Stimulated activated naive CD8-positive, alpha-beta T cell treated with anti-CD3 and anti-CD28 coated beads, Interleukin-15, Interleukin-2, amounts not matched to agents 100 ng/mL and 50 ng/mL, for 24 hours (primary cell): Measurements from ENCODE around the gene APBA2.

ENCODE experiments used
- H3K27ac Mint-ChIP-seq: one replicate; pipeline ENCODE4 v1.8.0; 2021; ENCODE audit warnings: mild to moderate bottlenecking, mixed read lengths
- H3K27me3 Mint-ChIP-seq: one replicate; pipeline ENCODE4 v1.8.0; 2021; ENCODE audit warnings: mixed read lengths
- H3K36me3 Mint-ChIP-seq: one replicate; pipeline ENCODE4 v1.8.0; 2021; ENCODE audit warnings: low read depth, mixed read lengths
- H3K4me1 Mint-ChIP-seq: one replicate; pipeline ENCODE4 v1.8.0; 2021; ENCODE audit warnings: low read depth, mixed read lengths
- H3K4me3 Mint-ChIP-seq: one replicate; pipeline ENCODE4 v1.8.0; 2021; ENCODE audit warnings: mild to moderate bottlenecking, mixed read lengths
- H3K9me3 Mint-ChIP-seq: one replicate; pipeline ENCODE4 v1.8.0; 2021; ENCODE audit warnings: mixed read lengths

APBA2 gene

GRCh38 chr15:28956491-28956890, 70.7 kb downstream of the APBA2 start:
- Mint-ChIP-seq H3K9me3 (no peaks in the 10 kb centered on the region), H3K27ac (no peak overlapping the region), H3K27me3 (no peaks in the 10 kb centered on the region), H3K36me3 (no peaks in the 10 kb centered on the region), H3K4me3 (no peak overlapping the region), H3K4me1 (peaks cover 61% of the 10 kb centered on the region)

- H3K36me3 Mint-ChIP-seq, result no peaks in the 10 kb centered on the region
- peaks cover 56% of the 10 kb centered on the region for H3K4me1 Mint-ChIP-seq
- H3K9me3 Mint-ChIP-seq, result no peaks in the 10 kb centered on the region
- no peaks in the 10 kb centered on the region for H3K27me3 Mint-ChIP-seq
- no peak overlapping the region for H3K27ac Mint-ChIP-seq
- H3K4me3 Mint-ChIP-seq, result no peak overlapping the region
These were observed 72.1 kb downstream of the APBA2 start for GRCh38 chr15:28957606-28958498.

GRCh38 chr15:28959326-28959725, 73.6 kb downstream of the APBA2 start:
- Mint-ChIP-seq H3K9me3 (no peaks in the 10 kb centered on the region), H3K4me1 (peaks cover 54% of the 10 kb centered on the region)

GRCh38 chr15:28960979-28961378, 75.2 kb downstream of the APBA2 start:
- no peaks in the 10 kb centered on the region for H3K27me3 Mint-ChIP-seq
- no peak overlapping the region for H3K27ac Mint-ChIP-seq
- H3K9me3 Mint-ChIP-seq, result no peaks in the 10 kb centered on the region
- H3K4me1 Mint-ChIP-seq, result peaks cover 39% of the 10 kb centered on the region
- H3K36me3 Mint-ChIP-seq, result no peaks in the 10 kb centered on the region
- H3K4me3 Mint-ChIP-seq, result no peak overlapping the region

More at GRCh38 chr15:28959326-28959725, 73.6 kb downstream of the APBA2 start:
- no peaks in the 10 kb centered on the region for H3K36me3 Mint-ChIP-seq
- H3K4me3 Mint-ChIP-seq, result no peak overlapping the region
- no peak overlapping the region for H3K27ac Mint-ChIP-seq
- no peaks in the 10 kb centered on the region for H3K27me3 Mint-ChIP-seq

DNA sequence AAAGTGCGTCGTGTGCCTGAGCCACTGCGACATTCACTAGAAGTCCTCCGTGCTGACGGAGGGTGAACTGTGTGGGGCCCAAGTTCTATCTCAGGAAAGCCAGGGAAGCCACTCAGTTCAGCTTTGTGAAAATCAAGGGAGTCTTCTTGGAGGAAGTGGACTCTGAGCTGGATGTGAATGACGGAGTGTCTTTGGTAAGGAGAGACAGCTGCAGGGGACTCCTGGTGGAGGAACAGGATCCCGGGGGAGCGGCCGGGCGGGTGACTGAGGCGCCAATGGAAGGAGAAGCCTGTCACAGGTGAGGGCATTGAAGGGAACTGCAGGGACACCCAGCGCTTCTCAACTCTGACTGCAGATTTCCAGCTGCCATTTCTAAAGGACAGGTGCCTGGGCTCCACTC, 75.6 kb downstream of the APBA2 start:
- Mint-ChIP-seq H3K36me3 (no peaks in the 10 kb centered on the region), H3K9me3 (no peaks in the 10 kb centered on the region), H3K4me1 (peaks cover 40% of the 10 kb centered on the region), H3K27me3 (no peaks in the 10 kb centered on the region), H3K27ac (no peak overlapping the region), H3K4me3 (no peak overlapping the region)

DNA sequence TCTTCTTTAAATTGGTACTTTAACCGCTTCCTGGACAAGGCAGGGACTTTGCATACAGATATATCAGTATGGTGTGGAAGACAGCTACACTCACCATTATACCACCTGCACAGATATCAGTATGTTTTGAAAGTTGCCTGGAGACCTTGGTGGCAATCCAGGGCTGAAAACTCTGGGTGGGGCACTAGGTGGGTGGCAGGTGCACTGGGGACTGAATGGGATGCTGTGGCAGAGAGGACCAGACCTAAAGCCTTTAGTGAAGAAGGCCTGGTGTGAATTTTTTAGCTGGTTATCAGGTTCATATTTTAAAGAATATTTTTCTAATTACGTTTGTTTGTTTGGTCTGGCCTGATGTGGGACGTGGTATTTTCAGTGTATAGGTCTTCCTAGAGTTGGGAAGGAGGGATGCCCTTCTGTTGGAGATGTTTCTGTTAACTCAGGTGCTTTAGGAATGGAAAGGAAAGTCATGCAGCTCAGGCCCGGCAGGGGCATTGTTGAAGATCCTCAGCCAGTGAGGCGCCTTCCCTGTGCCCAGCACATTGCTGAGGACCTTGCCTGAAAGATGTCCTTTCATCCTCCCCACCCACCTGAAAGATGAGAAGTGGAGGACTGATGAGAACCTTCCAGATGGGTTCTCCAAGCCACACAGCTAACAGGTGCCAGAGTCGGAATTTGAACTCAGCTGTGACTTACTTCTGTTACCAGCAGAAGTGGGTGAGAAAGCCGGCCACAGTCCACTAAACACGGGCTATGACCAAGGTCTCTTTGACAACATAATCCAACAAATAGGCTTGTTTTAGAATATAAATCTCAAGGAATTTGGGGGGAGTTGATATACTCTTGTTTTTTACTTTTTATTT, 77.3 kb downstream of the APBA2 start:
- H3K4me3 Mint-ChIP-seq, result no peak overlapping the region
- no peaks in the 10 kb centered on the region for H3K9me3 Mint-ChIP-seq
- H3K27ac Mint-ChIP-seq, result no peak overlapping the region
- H3K27me3 Mint-ChIP-seq, result no peaks in the 10 kb centered on the region
- no peaks in the 10 kb centered on the region for H3K36me3 Mint-ChIP-seq
- peaks cover 43% of the 10 kb centered on the region for H3K4me1 Mint-ChIP-seq

- H3K4me1 Mint-ChIP-seq, result peaks cover 46% of the 10 kb centered on the region
- H3K9me3 Mint-ChIP-seq, result no peaks in the 10 kb centered on the region
- H3K27me3 Mint-ChIP-seq, result no peaks in the 10 kb centered on the region
- H3K36me3 Mint-ChIP-seq, result no peaks in the 10 kb centered on the region
- H3K4me3 Mint-ChIP-seq, result no peak overlapping the region
- no peak overlapping the region for H3K27ac Mint-ChIP-seq
These were observed 77.9 kb downstream of the APBA2 start for GRCh38 chr15:28963711-28964081.

DNA sequence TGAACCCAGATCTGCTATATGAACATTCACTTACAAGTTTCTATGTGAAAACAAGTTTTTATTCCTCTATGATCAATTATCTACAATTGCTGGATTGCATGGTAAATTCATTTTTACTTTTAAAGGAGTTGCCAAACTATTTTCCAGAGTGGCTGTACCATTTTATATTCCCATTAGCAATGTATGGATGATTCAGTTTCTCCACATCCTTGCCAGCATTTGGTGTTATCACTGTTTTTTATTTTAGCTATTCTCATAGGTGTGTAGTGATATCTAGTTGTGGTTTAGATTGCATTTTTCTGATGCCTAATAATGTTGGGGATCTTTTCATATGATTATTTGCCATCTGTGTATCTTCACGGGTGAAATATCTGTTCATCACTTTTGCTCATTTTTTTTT, 78.3 kb downstream of the APBA2 start:
- peaks cover 48% of the 10 kb centered on the region for H3K4me1 Mint-ChIP-seq
- H3K36me3 Mint-ChIP-seq, result no peaks in the 10 kb centered on the region
- H3K9me3 Mint-ChIP-seq, result no peaks in the 10 kb centered on the region
- no peak overlapping the region for H3K27ac Mint-ChIP-seq
- H3K27me3 Mint-ChIP-seq, result no peaks in the 10 kb centered on the region
- no peak overlapping the region for H3K4me3 Mint-ChIP-seq

- Mint-ChIP-seq H3K27ac (no peak overlapping the region), H3K9me3 (no peaks in the 10 kb centered on the region), H3K4me1 (peaks cover 35% of the 10 kb centered on the region), H3K4me3 (no peak overlapping the region), H3K27me3 (no peaks in the 10 kb centered on the region), H3K36me3 (no peaks in the 10 kb centered on the region)
These were observed 81.3 kb downstream of the APBA2 start for GRCh38 chr15:28967066-28967465.

- no peaks in the 10 kb centered on the region for H3K27me3 Mint-ChIP-seq
- no peaks in the 10 kb centered on the region for H3K36me3 Mint-ChIP-seq
- H3K9me3 Mint-ChIP-seq, result no peaks in the 10 kb centered on the region
- H3K4me1 Mint-ChIP-seq, result peaks cover 30% of the 10 kb centered on the region
- no peak overlapping the region for H3K4me3 Mint-ChIP-seq
- H3K27ac Mint-ChIP-seq, result no peak overlapping the region
These were observed 82.2 kb downstream of the APBA2 start for GRCh38 chr15:28967990-28968389.

- Mint-ChIP-seq H3K4me1 (peaks cover 28% of the 10 kb centered on the region), H3K27ac (no peak overlapping the region), H3K27me3 (no peaks in the 10 kb centered on the region), H3K36me3 (no peaks in the 10 kb centered on the region), H3K4me3 (no peak overlapping the region), H3K9me3 (no peaks in the 10 kb centered on the region)
These were observed 83.8 kb downstream of the APBA2 start for GRCh38 chr15:28969511-28970085.

DNA sequence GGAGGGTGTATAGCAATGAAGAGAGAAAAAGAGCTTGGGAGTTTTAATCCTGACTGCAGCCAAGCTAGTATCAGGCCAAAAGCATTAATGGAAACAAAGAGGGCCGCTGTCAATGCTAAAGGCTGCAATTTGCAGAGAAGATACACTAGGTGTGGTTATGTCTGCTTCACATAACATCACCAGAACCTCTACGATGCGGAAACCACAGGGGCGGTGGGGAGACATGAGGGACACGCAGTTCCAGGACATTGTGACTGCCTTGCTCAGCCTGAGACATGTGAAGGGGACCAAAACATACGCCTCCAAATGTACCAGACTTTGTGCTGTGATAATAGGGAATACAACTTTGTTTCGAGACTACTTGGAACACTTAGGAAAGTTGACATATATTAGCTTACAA, 88.4 kb downstream of the APBA2 start:
- Mint-ChIP-seq H3K4me1 (peaks cover 23% of the 10 kb centered on the region), H3K4me3 (no peak overlapping the region), H3K27me3 (no peaks in the 10 kb centered on the region), H3K27ac (no peak overlapping the region), H3K36me3 (no peaks in the 10 kb centered on the region), H3K9me3 (no peaks in the 10 kb centered on the region)

- H3K36me3 Mint-ChIP-seq, result no peaks in the 10 kb centered on the region
- H3K4me1 Mint-ChIP-seq, result peaks cover 23% of the 10 kb centered on the region
- no peaks in the 10 kb centered on the region for H3K9me3 Mint-ChIP-seq
- no peak overlapping the region for H3K27ac Mint-ChIP-seq
- no peaks in the 10 kb centered on the region for H3K27me3 Mint-ChIP-seq
- no peak overlapping the region for H3K4me3 Mint-ChIP-seq
These were observed 90.0 kb downstream of the APBA2 start for GRCh38 chr15:28975766-28976179.

DNA sequence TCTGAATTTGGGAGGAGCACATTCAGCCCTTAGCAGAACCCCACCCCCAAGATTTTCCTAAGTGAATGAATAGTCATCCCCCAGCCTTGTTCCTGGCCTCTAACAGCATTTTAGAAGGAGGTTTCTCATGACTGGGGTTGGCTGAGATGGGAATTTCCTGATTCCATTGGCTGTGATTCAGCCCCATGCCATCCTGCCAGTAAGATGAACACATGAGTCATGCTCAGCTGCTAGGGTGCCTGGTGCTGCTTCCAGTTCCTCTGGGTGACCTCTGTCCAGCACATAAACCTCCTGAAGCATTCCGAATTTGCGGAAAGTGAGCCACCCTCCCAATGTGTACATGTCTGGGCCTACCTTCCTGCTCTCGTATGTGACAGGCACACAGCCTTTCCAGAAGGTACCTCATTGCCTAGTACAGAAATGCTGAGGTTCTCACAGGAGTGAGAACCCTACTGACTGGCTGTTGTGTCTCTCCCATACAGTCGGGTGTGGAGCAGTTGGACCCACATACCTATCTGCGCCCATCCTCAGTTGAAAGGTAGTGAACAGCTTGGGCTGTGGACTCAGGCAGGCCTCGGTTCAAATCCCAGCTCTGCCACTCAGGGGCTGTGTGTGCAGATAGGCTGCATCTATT, 91.7 kb downstream of the APBA2 start:
- Mint-ChIP-seq H3K9me3 (no peaks in the 10 kb centered on the region), H3K27ac (no peak overlapping the region), H3K4me1 (peaks cover 23% of the 10 kb centered on the region), H3K36me3 (no peaks in the 10 kb centered on the region), H3K27me3 (no peaks in the 10 kb centered on the region), H3K4me3 (no peak overlapping the region)

DNA sequence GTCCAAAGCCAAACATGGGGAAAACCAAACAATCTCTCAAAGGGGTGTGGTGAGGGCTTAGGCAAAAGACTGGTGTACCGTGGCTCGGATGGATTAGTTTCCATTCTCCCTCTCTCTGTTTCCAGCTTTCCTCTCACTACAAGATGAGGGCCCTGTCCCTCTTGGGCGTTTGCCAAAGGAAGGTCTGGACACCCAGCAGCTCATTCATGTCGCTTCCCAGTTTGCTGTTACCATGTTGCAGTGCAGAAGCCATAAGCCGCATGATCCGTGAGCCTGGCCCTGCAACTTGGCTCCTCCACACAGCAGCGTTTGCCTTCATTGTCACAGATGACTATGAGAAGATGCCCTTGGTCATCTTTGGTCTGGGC, 92.2 kb downstream of the APBA2 start:
- H3K9me3 Mint-ChIP-seq, result no peaks in the 10 kb centered on the region
- no peaks in the 10 kb centered on the region for H3K36me3 Mint-ChIP-seq
- no peaks in the 10 kb centered on the region for H3K27me3 Mint-ChIP-seq

More for the DNA sequence above, 92.2 kb downstream of the APBA2 start:
- H3K4me3 Mint-ChIP-seq, result no peak overlapping the region
- H3K27ac Mint-ChIP-seq, result no peak overlapping the region
- peaks cover 23% of the 10 kb centered on the region for H3K4me1 Mint-ChIP-seq
